ENCODE measurements around the gene PCMTD2. TPM values are rescaled to one million over a fixed set of nuclear protein-coding genes. Genes with fewer than 3 reads are reported as not detected.

Gene PCMTD2
- total and polyA plus RNA-seq, 2 of the 13 experiments (the other 11 are each of a cell fraction or from before 2014, with no cell fraction given): 47.0 to 76.9 TPM

DNA sequence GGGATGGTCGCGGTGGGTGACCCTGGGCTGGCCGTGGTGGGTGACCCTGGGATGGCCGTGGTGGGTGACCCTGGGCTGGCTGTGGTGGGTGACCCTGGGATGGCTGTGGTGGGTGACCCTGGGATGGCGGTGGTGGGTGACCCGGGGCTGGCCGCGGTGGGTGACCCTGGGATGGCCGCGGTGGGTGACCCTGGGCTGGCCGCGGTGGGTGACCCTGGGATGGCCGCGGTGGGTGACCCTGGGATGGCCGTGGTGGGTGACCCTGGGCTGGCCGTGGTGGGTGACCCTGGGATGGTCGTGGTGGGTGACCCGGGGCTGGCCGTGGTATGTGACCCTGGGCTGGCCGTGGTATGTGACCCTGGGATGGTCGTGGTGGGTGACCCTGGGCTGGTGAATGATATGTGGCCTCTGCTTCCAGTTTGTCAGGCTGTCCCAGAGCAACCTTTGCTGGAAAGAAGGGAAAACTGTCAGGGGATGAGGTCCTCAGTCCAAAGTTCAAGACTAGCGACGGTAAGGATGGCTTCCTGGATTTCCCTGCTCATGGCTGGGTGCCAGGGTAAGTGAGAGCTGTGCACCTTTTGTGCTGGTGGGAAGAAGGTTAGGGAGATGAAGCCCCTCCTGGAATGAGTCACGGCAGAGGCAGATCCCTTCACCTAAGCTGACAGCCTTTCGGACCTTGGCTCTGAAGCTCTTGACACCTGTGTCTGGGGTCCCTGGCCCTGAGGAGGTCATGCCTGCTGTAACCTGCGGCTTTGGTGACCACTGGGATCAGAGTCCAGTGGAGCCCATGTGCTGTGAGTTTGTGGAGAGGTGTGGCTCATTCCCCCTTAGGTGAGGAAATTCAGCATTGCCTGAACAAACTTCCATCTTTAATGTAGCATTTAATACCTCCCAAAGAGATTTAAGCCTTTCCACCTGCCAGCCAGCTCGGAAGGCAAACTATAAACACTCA is 19.1 kb upstream of the PCMTD2 start (continued):
- TF ChIP-seq, protein P1, sequence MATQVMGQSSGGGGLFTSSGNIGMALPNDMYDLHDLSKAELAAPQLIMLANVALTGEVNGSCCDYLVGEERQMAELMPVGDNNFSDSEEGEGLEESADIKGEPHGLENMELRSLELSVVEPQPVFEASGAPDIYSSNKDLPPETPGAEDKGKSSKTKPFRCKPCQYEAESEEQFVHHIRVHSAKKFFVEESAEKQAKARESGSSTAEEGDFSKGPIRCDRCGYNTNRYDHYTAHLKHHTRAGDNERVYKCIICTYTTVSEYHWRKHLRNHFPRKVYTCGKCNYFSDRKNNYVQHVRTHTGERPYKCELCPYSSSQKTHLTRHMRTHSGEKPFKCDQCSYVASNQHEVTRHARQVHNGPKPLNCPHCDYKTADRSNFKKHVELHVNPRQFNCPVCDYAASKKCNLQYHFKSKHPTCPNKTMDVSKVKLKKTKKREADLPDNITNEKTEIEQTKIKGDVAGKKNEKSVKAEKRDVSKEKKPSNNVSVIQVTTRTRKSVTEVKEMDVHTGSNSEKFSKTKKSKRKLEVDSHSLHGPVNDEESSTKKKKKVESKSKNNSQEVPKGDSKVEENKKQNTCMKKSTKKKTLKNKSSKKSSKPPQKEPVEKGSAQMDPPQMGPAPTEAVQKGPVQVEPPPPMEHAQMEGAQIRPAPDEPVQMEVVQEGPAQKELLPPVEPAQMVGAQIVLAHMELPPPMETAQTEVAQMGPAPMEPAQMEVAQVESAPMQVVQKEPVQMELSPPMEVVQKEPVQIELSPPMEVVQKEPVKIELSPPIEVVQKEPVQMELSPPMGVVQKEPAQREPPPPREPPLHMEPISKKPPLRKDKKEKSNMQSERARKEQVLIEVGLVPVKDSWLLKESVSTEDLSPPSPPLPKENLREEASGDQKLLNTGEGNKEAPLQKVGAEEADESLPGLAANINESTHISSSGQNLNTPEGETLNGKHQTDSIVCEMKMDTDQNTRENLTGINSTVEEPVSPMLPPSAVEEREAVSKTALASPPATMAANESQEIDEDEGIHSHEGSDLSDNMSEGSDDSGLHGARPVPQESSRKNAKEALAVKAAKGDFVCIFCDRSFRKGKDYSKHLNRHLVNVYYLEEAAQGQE (IDR thresholded peaks at IDR 0.05; ENCODE audit: borderline replicate concordance in 1 of 2, low read depth in 1 of 2, low read length in 2 of 2): no peak
- TF ChIP-seq CBFB (CRISPR knock-in tag; IDR thresholded peaks at IDR 0.05): no peak; the same call in 1 of the 2 replicates
- TF ChIP-seq, protein P2, sequence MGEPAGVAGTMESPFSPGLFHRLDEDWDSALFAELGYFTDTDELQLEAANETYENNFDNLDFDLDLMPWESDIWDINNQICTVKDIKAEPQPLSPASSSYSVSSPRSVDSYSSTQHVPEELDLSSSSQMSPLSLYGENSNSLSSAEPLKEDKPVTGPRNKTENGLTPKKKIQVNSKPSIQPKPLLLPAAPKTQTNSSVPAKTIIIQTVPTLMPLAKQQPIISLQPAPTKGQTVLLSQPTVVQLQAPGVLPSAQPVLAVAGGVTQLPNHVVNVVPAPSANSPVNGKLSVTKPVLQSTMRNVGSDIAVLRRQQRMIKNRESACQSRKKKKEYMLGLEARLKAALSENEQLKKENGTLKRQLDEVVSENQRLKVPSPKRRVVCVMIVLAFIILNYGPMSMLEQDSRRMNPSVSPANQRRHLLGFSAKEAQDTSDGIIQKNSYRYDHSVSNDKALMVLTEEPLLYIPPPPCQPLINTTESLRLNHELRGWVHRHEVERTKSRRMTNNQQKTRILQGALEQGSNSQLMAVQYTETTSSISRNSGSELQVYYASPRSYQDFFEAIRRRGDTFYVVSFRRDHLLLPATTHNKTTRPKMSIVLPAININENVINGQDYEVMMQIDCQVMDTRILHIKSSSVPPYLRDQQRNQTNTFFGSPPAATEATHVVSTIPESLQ (CRISPR knock-in tag; conservative IDR thresholded peaks at IDR 0.05): no peak
- TF ChIP-seq, protein P3, sequence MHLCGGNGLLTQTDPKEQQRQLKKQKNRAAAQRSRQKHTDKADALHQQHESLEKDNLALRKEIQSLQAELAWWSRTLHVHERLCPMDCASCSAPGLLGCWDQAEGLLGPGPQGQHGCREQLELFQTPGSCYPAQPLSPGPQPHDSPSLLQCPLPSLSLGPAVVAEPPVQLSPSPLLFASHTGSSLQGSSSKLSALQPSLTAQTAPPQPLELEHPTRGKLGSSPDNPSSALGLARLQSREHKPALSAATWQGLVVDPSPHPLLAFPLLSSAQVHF (CRISPR knock-in tag; IDR thresholded peaks at IDR 0.05): no peak
- no peak for TF ChIP-seq CENPT (CRISPR knock-in tag; IDR thresholded peaks at IDR 0.05; ENCODE audit: low read depth)
- 0 out of 2 replicates have a peak, but pooled peaks have one; percentile 19 for TF ChIP-seq RFXANK (CRISPR knock-in tag; IDR thresholded peaks at IDR 0.05)
- TF ChIP-seq, protein P4, sequence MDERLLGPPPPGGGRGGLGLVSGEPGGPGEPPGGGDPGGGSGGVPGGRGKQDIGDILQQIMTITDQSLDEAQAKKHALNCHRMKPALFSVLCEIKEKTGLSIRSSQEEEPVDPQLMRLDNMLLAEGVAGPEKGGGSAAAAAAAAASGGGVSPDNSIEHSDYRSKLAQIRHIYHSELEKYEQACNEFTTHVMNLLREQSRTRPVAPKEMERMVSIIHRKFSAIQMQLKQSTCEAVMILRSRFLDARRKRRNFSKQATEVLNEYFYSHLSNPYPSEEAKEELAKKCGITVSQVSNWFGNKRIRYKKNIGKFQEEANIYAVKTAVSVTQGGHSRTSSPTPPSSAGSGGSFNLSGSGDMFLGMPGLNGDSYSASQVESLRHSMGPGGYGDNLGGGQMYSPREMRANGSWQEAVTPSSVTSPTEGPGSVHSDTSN (CRISPR knock-in tag; IDR thresholded peaks at IDR 0.05): no peak; the same call in 1 of the 2 replicates
- TF ChIP-seq, protein P5, sequence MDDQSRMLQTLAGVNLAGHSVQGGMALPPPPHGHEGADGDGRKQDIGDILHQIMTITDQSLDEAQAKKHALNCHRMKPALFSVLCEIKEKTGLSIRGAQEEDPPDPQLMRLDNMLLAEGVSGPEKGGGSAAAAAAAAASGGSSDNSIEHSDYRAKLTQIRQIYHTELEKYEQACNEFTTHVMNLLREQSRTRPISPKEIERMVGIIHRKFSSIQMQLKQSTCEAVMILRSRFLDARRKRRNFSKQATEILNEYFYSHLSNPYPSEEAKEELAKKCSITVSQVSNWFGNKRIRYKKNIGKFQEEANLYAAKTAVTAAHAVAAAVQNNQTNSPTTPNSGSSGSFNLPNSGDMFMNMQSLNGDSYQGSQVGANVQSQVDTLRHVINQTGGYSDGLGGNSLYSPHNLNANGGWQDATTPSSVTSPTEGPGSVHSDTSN (CRISPR knock-in tag; IDR thresholded peaks at IDR 0.05; ENCODE audit: borderline replicate concordance): no peak
- TF ChIP-seq ZNF7 (CRISPR knock-in tag; IDR thresholded peaks at IDR 0.05): no peak
- TF ChIP-seq ZNF235 (CRISPR knock-in tag; IDR thresholded peaks at IDR 0.05; ENCODE audit: borderline replicate concordance): no peak
- peak; percentile 64 for TF ChIP-seq TBL1XR1 (IDR thresholded peaks at IDR 0.05; ENCODE audit: borderline replicate concordance, low read length, partially characterized antibody)
- 0 out of 2 replicates have a peak, but pooled peaks have one; percentile 43 for TF ChIP-seq ZNF839 (CRISPR knock-in tag; IDR thresholded peaks at IDR 0.05; ENCODE audit: borderline replicate concordance)
- peak; percentile 55; the same call in 1 of the 2 replicates for TF ChIP-seq CBX5 (CRISPR knock-in tag; IDR thresholded peaks at IDR 0.05; ENCODE audit: borderline replicate concordance)
- TF ChIP-seq CHD2 (IDR thresholded peaks at IDR 0.05; ENCODE audit: low read depth, low read length): no peak
- no peak for TF ChIP-seq TEAD2 (CRISPR knock-in tag; IDR thresholded peaks at IDR 0.05)
- TF ChIP-seq, protein P6, sequence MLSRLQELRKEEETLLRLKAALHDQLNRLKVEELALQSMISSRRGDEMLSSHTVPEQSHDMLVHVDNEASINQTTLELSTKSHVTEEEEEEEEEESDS (CRISPR knock-in tag; IDR thresholded peaks at IDR 0.05; ENCODE audit: borderline replicate concordance): no peak
- TF ChIP-seq RFX5 (IDR thresholded peaks at IDR 0.05; ENCODE audit: low read depth, low read length): no peak
- no peak for TF ChIP-seq ZNF558 (CRISPR knock-in tag; IDR thresholded peaks at IDR 0.05; ENCODE audit: borderline replicate concordance)
- no peak; the same call in 1 of the 2 replicates for TF ChIP-seq ZNF552 (CRISPR knock-in tag; IDR thresholded peaks at IDR 0.05; ENCODE audit: borderline replicate concordance)
